Endometrial microvascular endothelial cells (primary cell): ENCODE results near the gene LMO7. TPM values are rescaled to one million over a fixed set of nuclear protein-coding genes. Genes with fewer than 3 reads are reported as not detected.
"Not testable (repeated sequence)": the region's sequence is repeated elsewhere in the genome, so short reads cannot be mapped to it uniquely, and the experiment has no call there.

Source experiments
- in situ Hi-C: cut with HindIII; loops from 2 replicates; pipeline ENCODE4 v1.10.0; 2017; ENCODE audit warnings: low sequenced_read_pairs, low pct_unique_long_range_greater_than_20kb; ENCODE audit errors: inconsistent ontology term
- total RNA-seq: library from RNA; depleted of rRNA; stranded (reverse); fragments of >200 nt; gene quantifications from one replicate; pipeline ENCODE4 v1.2.3, GENCODE V29; 2015; ENCODE audit errors: inconsistent ontology term

Gene LMO7
- total RNA-seq, 1 donor from 2014 or later = 8.6 TPM

DNA sequence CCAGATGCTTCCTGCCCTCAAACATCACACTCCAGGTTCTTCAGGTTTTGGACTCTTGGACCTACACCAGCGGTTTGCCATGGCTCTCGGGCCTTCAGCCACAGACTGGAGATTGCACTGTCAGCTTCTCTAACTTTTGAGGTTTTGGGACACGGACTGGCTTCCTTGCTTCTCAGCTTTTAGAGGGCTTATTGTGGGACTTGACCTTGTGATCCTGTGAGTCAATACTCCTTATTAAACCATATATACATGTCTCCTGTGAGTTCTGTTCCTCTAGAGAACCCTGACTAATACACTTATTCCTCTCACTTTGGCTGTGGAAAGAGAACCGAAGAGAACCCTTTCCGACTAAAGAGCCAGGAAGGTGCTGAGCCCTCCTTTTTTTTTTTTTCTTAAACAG lies 53.6 kb downstream of the LMO7 start:
- in situ Hi-C loops = no loop called here

DNA sequence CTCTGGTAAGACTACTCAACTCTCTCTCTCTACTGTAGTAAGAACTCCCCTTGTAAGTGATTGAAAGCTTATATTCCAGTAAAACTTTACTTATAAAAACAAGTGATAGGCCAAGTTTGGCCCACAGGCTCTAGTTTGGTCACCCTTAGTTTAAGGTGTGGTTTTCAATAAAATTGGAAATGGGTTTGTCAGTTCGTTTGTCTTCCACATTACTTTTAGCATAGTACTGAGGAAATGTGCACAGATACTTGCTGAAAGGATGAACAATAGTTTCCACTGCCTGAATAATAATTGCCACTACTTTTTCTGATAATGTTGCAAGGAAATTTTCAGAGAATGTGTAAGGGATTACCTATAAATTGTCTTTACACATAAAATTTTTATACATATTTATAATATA lies 54.5 kb downstream of the LMO7 start:
- in situ Hi-C loops = no loop called here

DNA sequence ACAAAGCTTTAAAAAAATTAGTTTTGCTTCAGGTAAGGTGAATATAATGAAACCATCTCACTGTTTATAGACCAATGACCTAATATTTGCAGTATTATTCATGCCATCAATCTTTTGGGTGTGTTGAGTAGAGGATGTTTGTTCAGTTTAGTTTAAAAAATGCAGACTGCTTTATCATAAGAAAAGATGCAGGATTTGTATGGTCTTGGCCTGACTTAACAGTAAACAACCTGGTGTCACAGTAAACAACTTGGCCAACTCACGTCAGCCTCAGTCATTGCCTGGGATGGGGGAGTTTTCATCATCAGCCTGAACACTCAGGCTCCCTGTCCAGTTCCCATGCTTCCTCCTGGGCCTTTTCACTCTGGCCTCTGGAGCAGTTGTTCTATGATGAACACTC lies 55.1 kb downstream of the LMO7 start:
- in situ Hi-C loops = no loop called here

DNA sequence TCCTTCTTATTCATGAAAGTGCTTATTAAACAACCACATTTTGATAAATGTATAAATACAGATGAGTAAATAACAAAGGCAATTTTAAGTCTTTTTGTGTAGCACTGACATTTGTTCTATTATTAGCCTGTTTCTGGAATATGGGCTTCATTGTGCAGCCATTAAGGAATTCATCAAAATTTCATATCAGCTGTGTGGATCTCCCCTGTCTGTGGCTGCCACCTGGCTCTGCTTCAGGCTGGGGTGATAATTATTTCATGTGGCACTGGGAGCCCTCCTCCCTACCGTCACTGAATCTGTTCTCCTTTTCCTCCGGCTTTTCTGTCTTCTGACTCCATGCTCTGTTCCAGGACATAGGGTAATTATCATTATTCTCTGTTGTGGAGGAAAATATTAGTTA lies 57.1 kb downstream of the LMO7 start:
- in situ Hi-C loops = no loop called here

DNA sequence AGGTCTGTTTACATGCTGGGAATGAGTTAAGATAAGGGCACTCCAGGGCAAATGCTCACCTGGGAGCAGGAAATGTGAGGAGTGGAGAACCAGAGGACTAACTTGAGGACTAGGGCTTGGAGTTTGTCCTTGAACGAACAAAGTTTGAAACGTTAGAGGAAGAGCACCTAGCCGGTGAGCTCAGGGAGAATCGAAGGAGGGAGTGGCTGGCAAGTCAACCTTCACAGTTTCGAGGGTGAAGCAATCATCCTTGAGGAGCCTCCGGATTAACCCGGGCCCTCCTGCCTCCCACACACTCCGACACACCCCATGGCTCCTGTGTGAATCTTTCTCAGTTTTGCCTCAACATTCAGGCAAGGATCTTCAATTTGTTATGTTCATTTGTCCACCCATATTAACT lies 58.6 kb downstream of the LMO7 start:
- in situ Hi-C loops = no loop called here

DNA sequence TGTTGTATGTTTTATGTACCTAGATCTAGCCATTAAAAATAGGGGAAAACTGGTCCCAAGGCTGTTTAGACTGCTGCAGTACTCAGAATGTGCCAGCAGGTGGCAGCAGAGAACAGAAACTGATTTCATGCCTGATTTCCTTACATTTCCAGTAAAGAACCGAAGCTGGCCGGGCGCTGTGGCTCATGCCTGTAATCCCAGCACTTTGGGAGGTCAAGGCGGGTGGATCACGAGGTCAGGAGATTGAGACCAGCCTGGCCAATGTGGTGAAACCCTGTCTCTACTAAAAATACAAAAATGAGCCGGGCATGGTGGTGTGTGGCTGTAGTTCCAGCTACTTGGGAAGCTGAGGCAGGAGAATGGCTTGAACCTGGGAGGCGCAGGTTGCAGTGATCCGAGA lies 59.8 kb downstream of the LMO7 start:
- in situ Hi-C loops = not testable (repeated sequence)

DNA sequence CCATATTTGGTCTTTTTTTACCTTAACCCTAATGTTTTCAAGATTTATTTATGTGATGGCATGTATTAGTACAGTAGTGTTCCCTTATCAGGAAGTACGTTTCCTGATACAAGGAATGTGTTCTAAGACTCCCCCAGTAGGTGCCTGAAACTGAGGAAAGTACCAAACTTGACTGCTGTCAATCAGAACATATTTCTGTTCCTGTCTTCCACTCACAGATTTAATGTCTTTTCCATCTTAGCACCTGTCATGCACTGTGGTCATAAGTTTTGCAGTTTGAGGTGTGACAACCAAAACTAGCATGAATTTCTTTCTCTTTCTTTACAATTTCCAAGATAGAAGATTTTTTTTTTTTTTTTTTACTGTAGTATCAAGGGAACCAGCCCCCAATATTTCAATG lies 62.9 kb downstream of the LMO7 start:
- in situ Hi-C loops = no loop called here

DNA sequence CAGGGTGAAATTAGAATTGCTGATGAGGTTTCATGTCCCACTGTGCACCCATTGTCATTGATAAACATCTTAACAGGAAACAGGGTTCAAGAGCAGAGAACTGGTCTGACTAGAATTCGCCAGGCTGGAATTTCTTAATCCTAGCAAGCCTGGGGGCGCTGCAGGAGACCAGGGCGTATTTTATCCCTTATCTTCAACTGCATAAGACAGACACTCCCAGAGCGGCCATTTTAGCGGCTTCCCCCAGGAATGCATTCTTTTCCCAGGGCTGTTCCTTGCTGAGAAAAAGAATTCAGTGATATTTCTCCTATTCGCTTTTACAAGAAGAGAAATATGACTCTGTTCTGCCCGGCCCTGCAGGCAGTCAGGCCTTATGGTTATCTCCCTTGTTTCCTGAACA lies 63.6 kb downstream of the LMO7 start:
- in situ Hi-C loops = not testable (repeated sequence)

DNA sequence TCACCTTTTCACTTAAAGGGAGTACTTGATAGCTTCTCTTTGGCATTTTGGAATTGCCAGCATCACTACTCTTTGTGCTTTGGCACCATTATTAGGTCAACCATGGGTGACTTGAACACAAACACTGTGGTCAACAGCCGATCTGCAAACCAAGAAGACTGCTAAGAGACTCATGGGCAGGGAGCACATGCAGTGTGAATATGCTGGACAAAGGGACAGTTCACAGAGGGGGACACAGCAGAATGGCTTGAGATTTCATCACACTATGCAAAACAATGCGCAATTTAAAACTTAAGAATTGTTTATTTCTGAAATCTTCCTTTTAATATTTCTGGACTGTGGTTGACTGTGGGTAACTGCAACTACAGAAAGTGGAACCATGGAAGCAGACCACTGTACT lies 64.4 kb downstream of the LMO7 start:
- in situ Hi-C loops = no loop called here

DNA sequence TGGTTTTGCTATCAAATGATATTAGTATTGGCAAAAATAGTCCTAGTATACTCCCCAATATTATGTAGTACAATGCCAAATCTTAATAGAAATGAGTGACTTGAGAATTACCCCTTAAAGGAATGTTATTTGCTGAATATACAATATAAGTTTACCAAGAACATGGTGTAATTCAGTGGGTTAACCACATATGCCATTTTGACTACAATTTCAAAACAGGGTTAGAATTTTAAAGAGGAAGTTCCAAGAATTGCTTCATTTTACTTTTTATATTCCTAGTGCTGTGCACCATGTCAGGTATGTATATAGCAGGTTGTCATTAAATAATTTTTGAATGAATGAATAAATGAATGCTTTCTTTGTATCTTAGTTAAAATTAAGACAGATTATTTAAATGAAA lies 66.3 kb downstream of the LMO7 start:
- in situ Hi-C loops = no loop called here

DNA sequence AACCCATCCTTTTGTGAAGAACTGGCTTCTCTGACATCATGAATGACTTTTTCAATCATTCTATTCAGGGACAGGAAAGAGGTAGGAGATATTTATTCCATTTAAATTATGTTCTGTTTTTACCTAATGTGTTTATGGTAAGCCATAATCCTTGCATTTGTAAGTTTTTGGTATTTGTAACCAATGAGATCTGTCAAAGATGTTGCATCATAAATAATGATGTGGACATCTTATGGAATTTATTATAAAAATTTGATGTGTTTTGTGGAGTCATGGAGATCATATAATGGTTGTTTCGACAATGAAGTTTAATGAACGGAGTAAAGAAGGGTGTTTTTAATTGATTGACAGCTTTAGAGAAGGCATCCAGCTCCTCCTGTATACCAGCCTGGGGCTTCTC lies 67.6 kb downstream of the LMO7 start:
- in situ Hi-C loops = no loop called here

DNA sequence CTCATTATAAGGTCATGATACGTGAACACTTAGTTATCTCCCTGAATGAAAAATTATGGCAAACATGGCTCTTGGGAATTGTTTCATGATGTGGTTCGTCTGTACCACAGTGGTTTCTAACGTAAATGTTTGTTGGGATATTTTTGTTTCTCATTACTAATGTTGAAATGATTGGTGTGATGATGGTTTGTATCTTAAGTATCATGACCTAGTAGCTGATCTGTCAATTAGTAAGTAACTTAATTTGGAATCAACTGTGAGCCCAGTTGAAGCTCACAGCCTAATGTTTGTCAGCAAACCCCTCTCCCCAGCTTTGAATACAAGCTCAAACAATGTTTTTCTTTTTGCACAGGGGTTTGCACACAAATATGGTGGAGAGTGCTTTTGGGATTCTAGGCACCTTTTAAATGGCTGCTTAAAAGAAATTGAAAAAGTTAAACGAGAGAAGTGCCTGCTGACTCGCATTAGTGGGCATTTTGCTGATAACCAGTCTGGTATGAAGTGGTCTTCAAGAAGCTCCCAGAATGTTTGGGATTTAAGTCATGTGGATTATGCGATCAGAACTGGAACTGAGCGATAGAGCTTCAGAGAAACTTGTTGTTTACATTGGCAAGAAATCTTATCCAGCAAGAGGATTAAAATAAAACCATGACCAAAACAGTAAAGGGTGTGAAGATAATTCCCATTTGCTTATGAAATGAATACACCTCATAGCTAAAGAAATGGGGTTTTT lies 68.2 kb downstream of the LMO7 start:
- in situ Hi-C loops = no loop called here

DNA sequence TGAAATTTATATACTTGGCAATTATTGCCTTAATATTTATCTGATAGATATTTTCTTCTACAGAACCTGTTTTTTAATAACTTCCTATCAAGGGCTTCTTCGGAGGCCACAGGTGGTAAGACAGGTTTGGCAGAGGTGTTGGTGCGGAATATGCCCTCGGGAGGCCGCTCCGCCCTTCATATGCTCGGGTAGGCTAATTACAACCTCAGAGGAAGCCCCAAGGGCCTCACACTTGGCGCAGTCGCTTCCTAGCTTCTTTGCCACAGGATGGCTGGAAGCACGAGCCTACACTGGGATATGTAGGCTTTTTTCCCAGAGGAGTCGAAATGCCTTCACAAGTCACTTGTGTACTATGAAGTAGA lies 68.8 kb downstream of the LMO7 start:
- in situ Hi-C loops = no loop called here

DNA sequence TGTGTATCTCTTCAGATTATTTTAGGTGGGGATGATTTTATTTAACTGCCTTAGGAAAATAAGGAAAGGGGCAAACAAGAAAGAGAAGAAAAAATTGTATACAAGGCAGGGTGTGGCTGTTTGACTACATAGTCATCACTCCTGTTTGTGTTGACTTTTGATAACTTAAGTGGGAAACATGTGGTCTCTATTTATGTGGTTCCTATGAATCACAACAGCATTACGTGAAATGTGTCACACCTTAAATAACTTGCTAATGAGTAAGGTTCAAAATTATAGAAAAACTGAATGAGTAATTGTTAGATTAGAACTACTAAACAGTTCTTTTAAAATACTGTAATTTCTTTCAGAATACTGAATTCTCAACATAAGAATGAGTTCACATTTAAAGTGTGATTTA lies 69.3 kb downstream of the LMO7 start:
- in situ Hi-C loops = no loop called here

DNA sequence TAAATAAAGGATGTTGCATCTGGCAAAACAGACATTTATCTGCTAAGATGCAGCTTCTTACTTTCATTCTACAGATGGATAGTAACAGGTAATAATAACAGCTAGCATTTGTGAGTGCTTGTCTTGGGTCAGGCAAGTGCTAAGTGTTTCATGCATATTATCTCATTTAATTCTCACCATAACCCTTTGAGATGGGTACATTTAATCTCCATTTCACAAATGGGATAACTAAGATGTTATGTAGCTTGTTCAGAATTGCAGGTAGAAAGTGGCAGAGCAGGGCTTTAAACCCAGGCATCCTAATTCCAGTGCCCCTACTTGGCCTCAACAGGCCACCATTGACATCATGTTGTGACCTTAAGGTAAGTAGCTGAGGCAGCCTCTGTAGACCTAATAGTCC lies 69.8 kb downstream of the LMO7 start:
- in situ Hi-C loops = no loop called here

DNA sequence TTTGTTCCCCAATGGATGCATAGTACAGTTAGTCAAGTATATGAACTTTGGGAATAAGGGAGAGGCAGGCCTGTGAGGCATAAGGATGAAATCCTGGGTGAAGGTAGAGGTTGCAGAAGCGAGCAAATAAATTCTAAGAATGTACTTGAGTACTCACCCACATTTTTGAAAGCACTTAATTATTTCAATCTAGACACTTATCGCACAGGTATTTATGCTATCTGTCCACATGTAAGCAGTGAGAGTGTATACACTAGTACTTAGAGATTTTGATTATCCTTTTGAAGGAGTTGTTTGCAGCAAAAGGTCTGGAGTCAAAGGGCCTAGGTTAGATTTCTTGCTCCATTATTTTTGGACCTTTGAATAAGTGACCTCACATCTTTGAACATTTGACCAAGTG lies 77.7 kb downstream of the LMO7 start:
- in situ Hi-C loops = no loop called here

DNA sequence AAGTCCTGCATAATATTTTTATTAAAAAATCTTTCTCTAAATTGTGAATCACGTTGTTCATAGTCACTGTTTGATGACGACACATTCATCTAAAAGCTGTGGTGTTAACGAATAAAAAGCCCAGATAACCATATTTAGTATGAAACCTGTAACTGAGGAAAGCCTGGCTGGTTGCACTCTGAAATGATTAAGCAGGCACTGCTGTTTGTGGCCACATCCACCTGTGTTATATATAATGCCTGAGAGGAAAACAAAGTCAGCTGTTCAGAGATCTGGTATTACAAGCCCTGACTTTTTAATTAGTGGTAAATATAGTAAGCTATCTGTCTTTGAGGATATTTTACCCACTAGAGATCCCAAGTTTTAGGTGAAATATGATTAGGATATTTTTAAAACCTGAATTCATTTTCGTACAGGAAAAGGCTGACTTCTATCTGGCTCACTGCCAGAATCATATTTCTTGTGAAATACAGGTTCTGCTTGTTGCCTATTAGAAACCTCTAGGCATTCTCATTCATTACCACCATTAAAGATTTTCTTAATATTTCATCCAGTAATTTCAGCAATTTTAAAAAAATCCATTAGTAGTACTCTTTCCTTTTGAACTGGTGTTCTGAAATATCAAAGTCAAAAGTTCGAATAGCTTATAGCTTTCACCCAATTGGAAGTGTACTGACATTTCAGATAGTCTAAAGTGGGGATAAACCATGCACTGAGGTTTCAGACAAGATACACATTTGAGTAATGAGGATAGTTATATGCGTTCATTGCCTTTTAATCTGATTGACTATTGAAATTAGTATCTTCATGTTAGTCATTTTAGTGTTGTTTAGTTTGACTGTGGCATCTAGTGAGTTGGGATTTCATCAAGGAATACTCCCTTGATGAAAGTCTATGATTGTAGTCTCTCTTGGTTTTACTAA lies 79.7 kb downstream of the LMO7 start:
- in situ Hi-C loops = no loop called here

DNA sequence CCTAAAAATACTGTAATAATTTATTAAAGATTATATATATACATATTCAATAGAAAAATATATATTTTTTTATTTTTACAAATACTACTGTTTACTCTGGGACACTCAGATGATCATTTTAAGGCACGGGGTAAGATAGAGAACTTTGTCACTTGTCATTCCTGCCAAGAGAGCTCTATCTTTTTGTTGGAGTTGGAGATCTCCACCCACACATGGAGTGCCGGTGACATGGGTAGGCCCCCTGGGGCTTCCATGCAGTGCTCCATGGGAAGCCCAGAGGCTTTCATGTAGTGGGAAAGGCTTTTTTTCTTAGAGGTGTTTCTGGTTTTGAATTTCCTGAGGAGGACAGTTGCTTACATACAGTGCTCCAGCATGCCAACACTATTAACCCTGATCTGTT lies 81.4 kb downstream of the LMO7 start:
- in situ Hi-C loops = no loop called here

DNA sequence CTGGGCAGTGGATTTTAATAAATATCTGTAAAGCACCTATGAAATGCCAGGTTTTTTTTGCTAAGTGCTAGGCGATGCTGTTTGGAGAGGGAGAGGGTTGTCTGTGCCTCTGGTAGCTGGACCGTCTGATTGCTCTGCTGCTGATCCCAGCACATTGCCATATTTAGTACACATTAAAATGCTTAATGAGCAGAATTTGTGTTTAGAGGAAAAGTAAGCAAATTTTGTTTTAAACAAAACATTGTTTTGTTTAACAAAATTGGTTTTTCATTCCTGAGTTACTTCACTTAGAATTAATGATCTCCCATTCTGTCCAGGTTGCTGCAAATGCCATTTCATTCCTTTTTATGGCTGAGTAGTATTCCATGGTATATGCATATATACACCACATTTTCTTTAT lies 85.2 kb downstream of the LMO7 start:
- in situ Hi-C loops = no loop called here

DNA sequence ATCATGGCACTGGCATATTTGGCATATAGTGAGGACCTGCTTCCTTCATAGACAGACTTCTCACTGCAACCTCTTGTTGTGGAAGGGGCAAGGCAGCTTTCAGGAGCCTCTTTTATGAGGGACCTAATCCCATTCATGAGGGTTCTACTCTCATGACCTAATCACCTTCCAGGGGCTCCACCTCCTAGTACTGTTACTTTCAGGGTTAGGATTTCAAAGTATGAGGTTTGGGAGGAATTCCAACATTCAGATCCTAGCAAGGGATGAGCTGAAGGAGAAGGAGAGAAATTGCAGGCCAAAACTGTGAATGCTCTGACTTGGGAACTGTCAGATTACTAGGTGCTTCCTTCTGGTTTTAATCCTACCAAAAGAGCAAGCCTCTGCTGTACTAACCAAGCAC lies 87.8 kb downstream of the LMO7 start:
- in situ Hi-C loops = no loop called here
